Activated CD8-positive, alpha-beta T cell treated with anti-CD3 and anti-CD28 coated beads for 36 hours (primary cell): ENCODE results near the gene ZNF609. TPM values are rescaled to one million over a fixed set of nuclear protein-coding genes. Genes with fewer than 3 reads are reported as not detected.

Experiments used
- ATAC-seq: fragments of 200-7000 bp; cut with Tn5 transposase; one replicate; pipeline ENCODE4 v1.10.0; 2021; ENCODE audit warnings: mild to moderate bottlenecking, moderate library complexity
- CTCF ChIA-PET: fragments of 350-600 bp; sonication (Branson Sonifier 250); formaldehyde crosslinking; loops from one replicate; lab custom pipeline; 2021; ENCODE audit warnings: antibody characterized with exemption; lab: Charles Lee
- POLR2A ChIA-PET: fragments of 350-600 bp; sonication (Branson Sonifier 250); formaldehyde crosslinking; loops from one replicate; lab custom pipeline; 2021; ENCODE audit warnings: antibody characterized with exemption; lab: Charles Lee
- DNase-seq: peaks from one replicate; pipeline ENCODE4 v3.0.0-alpha.2; 2020
- H3K27ac Mint-ChIP-seq: one replicate; pipeline ENCODE4 v1.8.0; 2021; ENCODE audit warnings: mild to moderate bottlenecking, mixed read lengths
- H3K27me3 Mint-ChIP-seq: one replicate; pipeline ENCODE4 v1.8.0; 2021; ENCODE audit warnings: mixed read lengths
- H3K36me3 Mint-ChIP-seq: one replicate; pipeline ENCODE4 v1.8.0; 2021; ENCODE audit warnings: low read depth, mixed read lengths
- H3K4me1 Mint-ChIP-seq: one replicate; pipeline ENCODE4 v1.8.0; 2021; ENCODE audit warnings: low read depth, mixed read lengths
- H3K4me3 Mint-ChIP-seq: one replicate; pipeline ENCODE4 v1.8.0; 2021; ENCODE audit warnings: mild to moderate bottlenecking, moderate library complexity, mixed read lengths
- H3K9me3 Mint-ChIP-seq: one replicate; pipeline ENCODE4 v1.8.0; 2021; ENCODE audit warnings: mixed read lengths
- intact Hi-C: fragments of 100-400 bp; cut with micrococcal nuclease; formaldehyde crosslinking; loops from one replicate; pipeline ENCODE4 v1.10.0; 2022
- total RNA-seq, 2 experiments: library from RNA; stranded (reverse); gene quantifications; one replicate each; pipeline ENCODE4 v1.2.3, GENCODE V29; 2021
- TF ChIP-seq, protein P1 (sequence below): fragments of 200-600 bp; IDR thresholded peaks from one replicate; pipeline ENCODE4 v1.8.0; 2022; ENCODE audit warnings: antibody characterized with exemption, mild to moderate bottlenecking

The ZNF609 gene
- total RNA-seq, 2 experiments from 2014 or later, result 37.2 to 39.6 TPM

- Mint-ChIP-seq H3K27me3 (no peaks in the 10 kb centered on the region), H3K27ac (peak overlapping the region; percentile 80), H3K4me3 (no peak overlapping the region), H3K9me3 (no peaks in the 10 kb centered on the region), H3K4me1 (peaks cover 39% of the 10 kb centered on the region), H3K36me3 (peaks cover 13% of the 10 kb centered on the region)
- POLR2A ChIA-PET, result interaction anchor here (0.6 kb wide), 1 partner anchor 12 kb away, joined by 3 read pairs; no protein-coding TSS in a partner anchor
- intact Hi-C loops, result no loop called here
- DNase-seq (no peak), ATAC-seq (no peak)
- CTCF ChIA-PET, result no interaction called here
- TF ChIP-seq, protein P1, sequence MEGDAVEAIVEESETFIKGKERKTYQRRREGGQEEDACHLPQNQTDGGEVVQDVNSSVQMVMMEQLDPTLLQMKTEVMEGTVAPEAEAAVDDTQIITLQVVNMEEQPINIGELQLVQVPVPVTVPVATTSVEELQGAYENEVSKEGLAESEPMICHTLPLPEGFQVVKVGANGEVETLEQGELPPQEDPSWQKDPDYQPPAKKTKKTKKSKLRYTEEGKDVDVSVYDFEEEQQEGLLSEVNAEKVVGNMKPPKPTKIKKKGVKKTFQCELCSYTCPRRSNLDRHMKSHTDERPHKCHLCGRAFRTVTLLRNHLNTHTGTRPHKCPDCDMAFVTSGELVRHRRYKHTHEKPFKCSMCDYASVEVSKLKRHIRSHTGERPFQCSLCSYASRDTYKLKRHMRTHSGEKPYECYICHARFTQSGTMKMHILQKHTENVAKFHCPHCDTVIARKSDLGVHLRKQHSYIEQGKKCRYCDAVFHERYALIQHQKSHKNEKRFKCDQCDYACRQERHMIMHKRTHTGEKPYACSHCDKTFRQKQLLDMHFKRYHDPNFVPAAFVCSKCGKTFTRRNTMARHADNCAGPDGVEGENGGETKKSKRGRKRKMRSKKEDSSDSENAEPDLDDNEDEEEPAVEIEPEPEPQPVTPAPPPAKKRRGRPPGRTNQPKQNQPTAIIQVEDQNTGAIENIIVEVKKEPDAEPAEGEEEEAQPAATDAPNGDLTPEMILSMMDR, result no peak
Observed at GRCh38 chr15:64438653-64439447, 21.5 kb upstream of the ZNF609 start.

GRCh38 chr15:64441852-64442251 lies 18.5 kb upstream of the ZNF609 start:
- intact Hi-C loops, result loop anchor here (10.0 kb wide), 1 partner anchor 193 kb away; no protein-coding TSS in a partner anchor
- H3K27ac Mint-ChIP-seq, result peak overlapping the region; percentile 27
- H3K9me3 Mint-ChIP-seq, result no peaks in the 10 kb centered on the region
- ChIA-PET POLR2A (no interaction called here), CTCF (no interaction called here)
- H3K36me3 Mint-ChIP-seq, result peaks cover 13% of the 10 kb centered on the region
- no peak overlapping the region for H3K4me3 Mint-ChIP-seq
- H3K4me1 Mint-ChIP-seq, result peaks cover 55% of the 10 kb centered on the region
- H3K27me3 Mint-ChIP-seq, result no peaks in the 10 kb centered on the region
- TF ChIP-seq, protein P1, result no peak
- DNase-seq (no peak), ATAC-seq (no peak)

DNA sequence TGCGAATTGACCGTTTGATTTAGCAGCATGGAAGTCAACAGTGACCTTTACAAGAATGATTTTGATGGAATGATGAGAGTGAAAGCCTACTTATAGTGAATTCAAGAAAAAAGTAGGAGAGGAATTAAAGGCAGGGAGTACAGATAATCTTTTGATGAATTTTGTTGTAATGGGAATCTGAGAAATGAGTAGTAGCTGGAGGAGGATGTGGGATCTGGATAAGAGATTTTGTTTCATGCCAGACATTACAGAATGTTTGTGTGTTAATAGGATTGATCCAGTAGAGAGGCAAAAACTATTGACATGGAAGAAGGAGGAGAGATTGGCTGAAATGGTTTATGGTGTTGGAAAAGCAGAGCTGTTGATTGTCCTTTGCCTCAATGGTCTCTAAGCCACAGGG lies 17.4 kb upstream of the ZNF609 start:
- Mint-ChIP-seq H3K36me3 (peaks cover 19% of the 10 kb centered on the region), H3K27me3 (no peaks in the 10 kb centered on the region), H3K27ac (peak overlapping the region; percentile 97), H3K4me1 (peaks cover 53% of the 10 kb centered on the region), H3K4me3 (no peak overlapping the region), H3K9me3 (no peaks in the 10 kb centered on the region)
- TF ChIP-seq, protein P1, result no peak
- no peak for ATAC-seq
- CTCF ChIA-PET, result interaction anchor here (0.7 to 1.8 kb wide), 3 partner anchors 15 to 24 kb away, joined by 3 to 4 read pairs (median 4); partner anchors contain the start of gene ZNF609
- intact Hi-C loops, result loop anchor here (10.0 kb wide), 1 partner anchor 192 kb away; no protein-coding TSS in a partner anchor
- POLR2A ChIA-PET, result interaction anchor here (1.0 to 1.4 kb wide), 3 partner anchors 11 to 19 kb away, joined by 3 to 6 read pairs (median 5); no protein-coding TSS in a partner anchor
- DNase-seq, result no peak

GRCh38 chr15:64443747-64444621 lies 16.4 kb upstream of the ZNF609 start:
- Mint-ChIP-seq H3K9me3 (no peaks in the 10 kb centered on the region), H3K27ac (peak overlapping the region; percentile 97), H3K27me3 (no peaks in the 10 kb centered on the region), H3K4me1 (peaks cover 51% of the 10 kb centered on the region), H3K4me3 (peak overlapping the region; percentile 68), H3K36me3 (peaks cover 23% of the 10 kb centered on the region)
- ChIA-PET CTCF (interaction anchor here (0.9 to 1.8 kb wide), 3 partner anchors 14 to 210 kb away, joined by 3 to 4 read pairs (median 4); partner anchors contain the start of gene ZNF609), POLR2A (interaction anchor here (0.8 to 1.4 kb wide), 6 partner anchors 10 to 19 kb away, joined by 3 to 6 read pairs (median 4); no protein-coding TSS in a partner anchor)
- peak; percentile 90 for ATAC-seq
- TF ChIP-seq, protein P1, result no peak
- peak; percentile 14 for DNase-seq
- intact Hi-C loops, result loop anchor here (10.0 kb wide), 1 partner anchor 191 kb away; no protein-coding TSS in a partner anchor
